Measurements from ENCODE around the gene ENTPD7.

The ENTPD7 gene

GRCh38 chr10:99647601-99648151 lies 11.6 kb upstream of the ENTPD7 start:
- no peak for DNase-seq (ENCODE audit: low read depth in 2 of 2)

- no peak for DNase-seq (ENCODE audit: low read depth in 2 of 2)
Measured at GRCh38 chr10:99648717-99649116, 10.6 kb upstream of the ENTPD7 start.

- no peak for DNase-seq (ENCODE audit: low read depth in 2 of 2)
Measured at GRCh38 chr10:99652800-99653390, 6.4 kb upstream of the ENTPD7 start.

- no peak for DNase-seq (ENCODE audit: low read depth in 2 of 2)
Measured at GRCh38 chr10:99654390-99655175, 4.7 kb upstream of the ENTPD7 start.

- no peak for DNase-seq (ENCODE audit: low read depth in 2 of 2)
Measured at GRCh38 chr10:99656199-99657064, 2.9 kb upstream of the ENTPD7 start.

DNA sequence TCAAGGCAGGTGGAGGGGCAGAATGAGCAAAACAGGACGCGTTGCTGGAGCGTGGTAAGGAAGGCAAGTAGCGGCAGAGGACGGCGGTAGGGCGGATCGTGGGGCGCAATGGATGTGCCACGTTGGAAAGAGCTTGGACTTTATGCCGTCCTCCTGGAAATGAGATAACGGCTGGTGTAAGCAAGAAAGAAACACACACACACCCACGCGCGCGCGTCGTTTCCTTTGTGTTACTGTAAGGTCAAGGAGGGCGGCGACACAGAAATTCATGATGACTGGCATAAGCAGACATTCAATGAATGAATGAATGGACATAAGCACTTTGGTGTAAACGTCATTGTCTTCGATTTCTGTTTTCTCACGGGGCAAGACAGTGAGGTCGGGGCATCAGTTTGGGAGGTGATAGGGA lies 683 bp upstream of the ENTPD7 start:
- peak; percentile 32 to 46 for DNase-seq (ENCODE audit: low read depth in 2 of 2)

- no peak for DNase-seq (ENCODE audit: low read depth in 2 of 2)
Measured at GRCh38 chr10:99659868-99660366, 608 bp downstream of the ENTPD7 start.

DNA sequence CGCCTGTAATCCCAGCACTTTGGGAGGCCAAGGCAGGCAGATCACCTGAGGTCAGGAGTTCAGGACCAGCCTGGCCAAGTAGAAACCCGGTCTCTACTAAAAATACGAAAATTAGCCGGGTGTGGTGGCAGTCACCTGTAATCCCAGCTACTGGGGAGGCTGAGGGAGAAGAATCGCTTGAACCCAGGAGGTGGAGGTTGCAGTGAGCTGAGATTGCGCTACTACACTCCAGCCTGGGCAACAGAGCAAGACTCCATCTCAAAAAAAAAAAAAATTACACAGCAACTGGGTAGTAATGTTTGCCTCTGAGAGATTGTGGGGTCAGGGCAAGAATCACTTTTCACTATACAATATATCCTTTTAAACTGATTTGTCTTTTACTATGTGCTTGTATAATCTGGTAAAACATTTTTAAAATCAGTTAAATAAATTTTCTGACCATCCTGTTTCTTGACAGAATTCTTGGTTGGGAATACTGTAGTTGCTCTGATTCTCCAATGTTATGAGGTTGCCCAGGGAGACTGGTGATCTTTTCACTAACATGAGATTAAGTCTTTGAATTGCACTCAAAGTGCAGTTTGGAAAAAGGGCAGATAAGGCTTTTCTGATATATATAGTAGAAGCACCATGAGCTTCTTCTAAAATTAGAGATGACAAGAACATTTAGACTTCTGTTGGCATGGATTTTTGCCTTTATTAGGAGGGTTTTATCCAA lies 1.5 kb downstream of the ENTPD7 start:
- no peak for DNase-seq (ENCODE audit: low read depth in 2 of 2)

DNA sequence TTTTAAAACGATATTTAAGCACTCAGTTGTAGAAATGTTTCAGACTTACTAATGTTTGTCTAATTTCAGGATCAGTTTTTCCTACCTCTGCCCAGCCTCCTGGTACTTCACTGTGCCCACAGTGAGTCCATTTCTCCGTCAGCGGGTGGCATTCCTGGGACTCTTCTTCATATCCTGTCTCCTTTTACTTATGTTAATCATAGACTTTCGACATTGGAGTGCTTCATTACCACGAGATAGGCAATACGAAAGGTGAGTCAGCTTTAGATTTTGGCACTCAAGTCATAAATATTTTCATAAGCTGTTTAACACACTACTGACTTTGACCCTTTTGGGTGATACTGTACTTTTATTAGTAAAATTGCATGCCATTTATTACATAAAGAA lies 2.1 kb downstream of the ENTPD7 start:
- DNase-seq (ENCODE audit: low read depth in 2 of 2), result no peak

DNA sequence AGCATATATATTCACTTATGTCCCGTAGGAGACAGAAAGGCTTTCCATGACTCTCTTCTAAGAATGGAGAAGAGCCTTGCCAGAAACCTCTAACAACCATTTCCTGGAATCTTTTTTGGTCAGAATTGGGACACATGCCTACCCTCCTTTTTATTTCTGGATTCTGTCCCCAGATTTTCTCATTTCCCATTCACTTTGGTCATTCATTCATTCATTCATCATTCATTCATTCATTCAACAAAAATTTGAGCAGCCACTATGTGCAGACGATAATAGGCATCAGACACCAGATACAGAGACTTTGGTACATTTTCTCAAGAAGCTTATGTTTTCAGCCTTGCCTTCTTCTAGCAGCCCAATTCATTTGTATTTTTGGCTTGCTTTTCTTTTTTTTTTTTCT lies 6.0 kb downstream of the ENTPD7 start:
- no peak for DNase-seq (ENCODE audit: low read depth in 2 of 2)

DNA sequence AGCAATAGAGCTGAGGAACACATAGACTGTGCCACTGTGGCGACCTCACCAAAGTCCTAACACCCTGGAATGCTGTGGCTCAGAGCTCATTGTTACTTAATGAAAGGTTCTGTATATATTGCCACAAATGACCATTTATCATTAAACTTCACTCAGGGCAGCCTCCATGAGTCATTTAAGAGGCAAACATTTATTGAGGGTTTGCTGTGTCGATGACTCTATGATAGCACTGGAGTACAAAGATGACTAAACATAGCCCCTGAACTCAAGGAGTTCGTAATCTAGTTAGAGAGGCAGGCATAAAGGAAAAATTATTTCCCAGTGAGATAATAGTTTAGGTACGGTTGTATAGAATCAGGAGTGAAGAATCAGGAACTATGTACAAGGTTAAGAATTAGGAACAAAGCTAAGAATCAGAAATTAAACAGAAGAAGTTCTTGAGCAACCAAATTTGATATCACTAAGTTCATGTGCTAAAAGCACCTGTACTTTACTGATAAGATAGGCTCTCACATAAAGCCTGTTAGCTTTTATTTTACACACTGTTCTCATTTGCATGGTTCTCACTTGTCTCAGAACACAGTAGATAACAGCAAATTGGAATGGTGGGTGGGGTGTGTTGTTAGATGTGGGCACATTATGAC lies 7.9 kb downstream of the ENTPD7 start:
- no peak for DNase-seq (ENCODE audit: low read depth in 2 of 2)

DNA sequence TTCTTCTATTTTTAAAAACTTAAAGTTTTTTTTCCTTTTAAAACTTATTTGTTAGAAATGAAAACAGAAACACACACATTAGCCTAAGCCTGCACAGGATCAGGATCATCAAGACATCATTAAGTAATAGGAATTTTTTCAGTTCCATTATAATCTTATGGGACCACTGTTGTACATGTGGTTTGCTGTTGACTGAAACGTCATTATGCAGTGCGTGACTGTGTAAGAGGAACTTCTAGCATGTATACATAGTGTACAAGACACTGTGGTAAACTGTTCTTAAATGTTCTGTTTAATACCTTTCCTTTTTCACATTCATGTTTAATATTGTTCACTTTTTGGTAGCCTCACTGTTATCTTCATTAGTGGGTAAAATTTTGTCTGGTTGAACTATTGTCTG lies 12.1 kb downstream of the ENTPD7 start:
- no peak for DNase-seq (ENCODE audit: low read depth in 2 of 2)

GRCh38 chr10:99672884-99673283 lies 13.6 kb downstream of the ENTPD7 start:
- DNase-seq (ENCODE audit: low read depth in 2 of 2), result no peak

DNA sequence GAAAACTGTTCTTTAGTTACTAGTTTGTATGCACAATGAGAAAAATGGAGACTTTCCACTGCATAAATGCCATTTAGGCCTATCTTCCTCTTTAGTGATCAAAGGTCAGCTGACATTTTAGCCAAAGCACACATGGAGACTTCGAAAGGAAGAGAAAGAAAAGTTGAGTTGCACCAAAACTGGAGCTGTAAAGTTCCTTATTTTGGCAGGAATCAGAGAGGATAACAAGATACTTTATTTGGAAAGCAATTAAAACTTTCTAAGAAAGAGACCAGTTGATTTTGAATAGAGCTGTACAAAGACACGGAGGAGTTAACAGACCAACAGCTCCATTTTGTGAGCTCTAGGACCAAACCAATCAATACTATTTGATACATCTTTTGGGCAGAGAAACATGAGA lies 14.2 kb downstream of the ENTPD7 start:
- no peak for DNase-seq (ENCODE audit: low read depth in 2 of 2)

DNA sequence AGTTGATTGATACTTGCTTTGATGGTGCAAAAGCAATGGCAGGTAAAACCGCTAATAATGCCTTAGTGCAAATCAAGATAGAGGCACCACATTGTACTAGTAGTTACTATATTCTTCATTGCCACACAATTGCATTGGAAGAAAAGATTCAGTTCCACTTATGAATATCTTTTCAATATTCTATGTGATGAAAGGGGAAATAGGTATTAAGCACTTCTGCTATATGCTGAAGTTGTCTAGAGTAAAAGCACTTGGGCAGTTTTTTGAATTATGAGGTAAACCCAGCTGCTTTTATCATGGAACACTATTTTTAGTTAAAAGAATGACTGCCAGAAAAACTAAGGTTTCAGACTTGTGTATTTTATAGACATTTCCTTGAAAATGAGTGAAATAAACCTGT lies 15.5 kb downstream of the ENTPD7 start:
- no peak for DNase-seq (ENCODE audit: low read depth in 2 of 2)

DNA sequence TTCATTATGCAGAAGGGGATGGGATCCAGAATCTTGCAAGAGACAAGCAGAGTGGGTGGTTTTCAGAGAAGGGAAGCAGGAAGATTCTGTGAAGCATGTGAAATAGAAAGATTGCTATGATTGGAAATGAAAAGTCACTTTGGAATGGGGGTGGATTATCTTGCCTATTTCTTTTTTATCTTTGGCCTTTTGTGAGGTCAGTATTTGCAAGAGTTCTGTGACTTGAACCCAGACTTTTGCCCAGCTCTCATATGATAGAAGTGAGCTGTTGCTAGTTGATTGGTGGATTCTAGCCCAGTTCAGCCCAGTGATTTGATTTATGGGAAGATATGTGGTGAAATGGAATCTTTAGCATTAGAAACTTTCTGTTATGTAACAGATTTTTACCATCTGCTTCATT lies 17.1 kb downstream of the ENTPD7 start:
- no peak for DNase-seq (ENCODE audit: low read depth in 2 of 2)

- DNase-seq (ENCODE audit: low read depth in 2 of 2), result no peak
Measured at GRCh38 chr10:99676895-99677294, 17.6 kb downstream of the ENTPD7 start.

DNA sequence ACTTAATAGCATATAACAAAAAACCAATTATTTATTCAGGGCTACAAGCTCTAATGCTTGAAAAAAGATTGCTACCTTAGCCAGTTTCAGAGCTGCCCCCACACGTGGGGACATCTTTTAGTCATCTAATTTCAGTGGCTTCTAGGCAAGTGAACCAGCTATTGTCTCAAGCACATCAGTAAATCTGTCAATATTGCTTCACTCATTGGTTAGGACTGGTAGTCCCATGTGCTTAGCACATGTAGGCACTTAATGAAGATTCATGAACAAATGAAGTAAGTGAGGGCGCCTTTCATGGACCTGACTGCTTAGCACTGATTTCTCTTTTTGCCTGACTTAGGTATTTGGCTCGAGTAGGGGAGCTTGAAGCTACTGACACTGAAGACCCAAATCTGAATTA lies 19.6 kb downstream of the ENTPD7 start:
- no peak for DNase-seq (ENCODE audit: low read depth in 2 of 2)

DNA sequence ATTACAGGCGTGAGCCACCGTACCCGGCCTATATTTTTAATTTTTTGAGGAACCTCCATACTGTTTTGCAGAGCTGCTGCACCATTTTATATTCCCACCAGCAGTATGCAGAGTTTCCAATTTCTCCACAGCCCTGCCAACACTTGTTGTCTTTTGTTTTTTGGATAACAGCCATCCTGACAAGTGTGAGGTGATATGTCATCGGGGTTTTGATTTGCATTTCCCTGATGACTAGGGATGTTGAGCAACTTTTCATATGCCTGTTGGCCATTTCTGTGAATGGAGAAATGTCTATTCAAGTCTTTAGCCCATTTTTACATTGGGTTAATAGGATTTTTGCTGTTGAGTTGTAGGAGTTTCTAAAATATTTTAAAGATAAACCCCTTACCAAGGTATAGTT lies 22.2 kb downstream of the ENTPD7 start:
- DNase-seq (ENCODE audit: low read depth in 2 of 2), result no peak

- DNase-seq (ENCODE audit: low read depth in 2 of 2), result no peak
Measured at GRCh38 chr10:99682032-99682431, 22.7 kb downstream of the ENTPD7 start.

DNA sequence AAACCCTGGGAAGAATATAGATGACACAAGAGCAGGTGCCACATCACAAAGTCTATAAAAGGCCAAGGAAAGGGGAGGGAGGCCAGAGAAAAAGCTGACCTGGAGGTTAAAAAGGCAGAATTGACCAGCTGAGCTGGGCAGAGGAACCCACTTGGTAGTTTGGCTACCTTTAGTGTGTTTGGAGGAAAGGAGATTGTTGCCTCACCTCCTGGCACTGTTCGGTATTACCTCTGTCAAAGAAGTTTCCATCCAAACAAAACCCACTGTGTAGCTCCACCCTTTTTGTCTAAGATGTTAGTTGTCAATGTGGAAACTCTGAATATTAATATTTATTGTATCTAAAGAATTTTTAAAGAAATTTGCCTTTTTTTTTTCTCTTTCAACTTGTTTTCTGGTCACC lies 23.4 kb downstream of the ENTPD7 start:
- no peak for DNase-seq (ENCODE audit: low read depth in 2 of 2)

All from stimulated activated CD8-positive, alpha-beta memory T cell treated with anti-CD3 and anti-CD28 coated beads, Interleukin-7, amount 100 ng/mL, for 4 hours (primary cell).